Fibroblast of peridontal ligament (primary cell): ENCODE results near the gene ZNF670.
A peak's percentile ranks its signal among the peaks of the same experiment; 100 is the strongest.

ENCODE experiments used
- DNase-seq: peaks from one replicate; pipeline ENCODE4 v3.0.0-alpha.2; 2010; ENCODE audit errors: extremely low read depth

The ZNF670 gene

GRCh38 chr1:247103859-247104591 lies 25.4 kb upstream of the ZNF670 start, which contains the start of gene ZNF669:
ZNF669 (minus strand) TSS chr1:247104356; CDS start chr1:247104199, 157 bp downstream.
- DNase-seq = peak; percentile 95

- DNase-seq = peak; percentile 15
Measured at GRCh38 chr1:247102381-247102780, 23.8 kb upstream of the ZNF670 start.

- no peak for DNase-seq
Measured at GRCh38 chr1:247100676-247101279, 22.2 kb upstream of the ZNF670 start.

- no peak for DNase-seq
Measured at GRCh38 chr1:247096958-247097357, 18.3 kb upstream of the ZNF670 start.

GRCh38 chr1:247096544-247096943 lies 17.9 kb upstream of the ZNF670 start:
- DNase-seq = no peak

- DNase-seq = no peak
Measured at GRCh38 chr1:247096112-247096511, 17.5 kb upstream of the ZNF670 start.

GRCh38 chr1:247090455-247090854 lies 11.8 kb upstream of the ZNF670 start:
- DNase-seq = no peak

- no peak for DNase-seq
Measured at GRCh38 chr1:247089616-247090375, 11.2 kb upstream of the ZNF670 start.

- DNase-seq = no peak
Measured at GRCh38 chr1:247088967-247089366, 10.4 kb upstream of the ZNF670 start.

- no peak for DNase-seq
Measured at GRCh38 chr1:247087256-247087655, 8.6 kb upstream of the ZNF670 start.

GRCh38 chr1:247085310-247085709 lies 6.7 kb upstream of the ZNF670 start:
- DNase-seq = no peak

- DNase-seq = no peak
Measured at GRCh38 chr1:247084771-247085170, 6.2 kb upstream of the ZNF670 start.

- no peak for DNase-seq
Measured at GRCh38 chr1:247079141-247079874, 697 bp upstream of the ZNF670 start.

- DNase-seq = peak; percentile 14
Measured at GRCh38 chr1:247077876-247078257, 744 bp downstream of the ZNF670 start.

- peak; percentile 13 for DNase-seq
Measured at GRCh38 chr1:247077213-247077612, 1.4 kb downstream of the ZNF670 start.

GRCh38 chr1:247070645-247071044 lies 8.0 kb downstream of the ZNF670 start:
- DNase-seq = no peak

GRCh38 chr1:247064304-247064703 lies 14.3 kb downstream of the ZNF670 start:
- DNase-seq = no peak

- no peak for DNase-seq
Measured at GRCh38 chr1:247060771-247061170, 17.8 kb downstream of the ZNF670 start.

- DNase-seq = no peak
Measured at GRCh38 chr1:247056071-247056470, 22.5 kb downstream of the ZNF670 start.

GRCh38 chr1:247054992-247055415 lies 23.6 kb downstream of the ZNF670 start:
- no peak for DNase-seq

- DNase-seq = no peak
Measured at GRCh38 chr1:247047702-247048101, 30.9 kb downstream of the ZNF670 start.

GRCh38 chr1:247047260-247047659 lies 31.4 kb downstream of the ZNF670 start:
- no peak for DNase-seq
